AG09309 (cell line): Measurements from ENCODE around the gene BCDIN3D.

ENCODE experiments used
- DNase-seq: peaks from one replicate; pipeline ENCODE4 v3.0.0-alpha.2; 2010; ENCODE audit warnings: low read depth
- H3K4me3 ChIP-seq: 2 replicates; pipeline ENCODE4 v1.5.1; 2011; ENCODE audit warnings: mild to moderate bottlenecking, low read depth, low read length, moderate library complexity; ENCODE audit not compliant: control insufficient read depth
- CTCF ChIP-seq: IDR thresholded peaks from 2 replicates; pipeline ENCODE4 v1.5.1; 2011; ENCODE audit warnings: mild to moderate bottlenecking, low read depth, low read length, inconsistent platforms; ENCODE audit not compliant: insufficient read depth, control insufficient read depth; ENCODE audit errors: missing control alignments

BCDIN3D gene

GRCh38 chr12:49808686-49809380, 34.1 kb downstream of the BCDIN3D start:
- no peak for TF ChIP-seq CTCF
- DNase-seq, result no peak
- no peak overlapping the region for H3K4me3 ChIP-seq

GRCh38 chr12:49807991-49808580, 34.8 kb downstream of the BCDIN3D start:
- no peak for DNase-seq
- H3K4me3 ChIP-seq, result no peak overlapping the region
- TF ChIP-seq CTCF, result no peak

- no peak for DNase-seq
- no peak for TF ChIP-seq CTCF
- H3K4me3 ChIP-seq, result no peak overlapping the region
Measured at GRCh38 chr12:49806877-49807276, 36.0 kb downstream of the BCDIN3D start.

GRCh38 chr12:49806321-49806813, 36.5 kb downstream of the BCDIN3D start:
- no peak overlapping the region for H3K4me3 ChIP-seq
- no peak for DNase-seq
- no peak for TF ChIP-seq CTCF

GRCh38 chr12:49805409-49805808, 37.5 kb downstream of the BCDIN3D start:
- no peak for TF ChIP-seq CTCF
- DNase-seq, result no peak
- no peak overlapping the region for H3K4me3 ChIP-seq

- no peak overlapping the region for H3K4me3 ChIP-seq
- no peak for DNase-seq
- no peak for TF ChIP-seq CTCF
Measured at GRCh38 chr12:49804821-49805220, 38.1 kb downstream of the BCDIN3D start.
